AG10803 (cell line): ENCODE data around the gene RIMS4.
"Not testable (repeated sequence)": the region's sequence is repeated elsewhere in the genome, so short reads cannot be mapped to it uniquely, and the experiment has no call there.

Source experiments
- DNase-seq: peaks from one replicate; pipeline ENCODE4 v3.0.0; 2010; ENCODE audit warnings: low read depth
- H3K4me3 ChIP-seq: 2 replicates; pipeline ENCODE4 v1.5.1; 2011; ENCODE audit warnings: mild to moderate bottlenecking, low read length, control low read depth
- TF ChIP-seq, protein P1 (sequence below): conservative IDR thresholded peaks from 2 replicates; pipeline ENCODE4 v1.5.1; 2011; ENCODE audit warnings: mild to moderate bottlenecking, low read length, control low read depth, inconsistent platforms

The RIMS4 gene

DNA sequence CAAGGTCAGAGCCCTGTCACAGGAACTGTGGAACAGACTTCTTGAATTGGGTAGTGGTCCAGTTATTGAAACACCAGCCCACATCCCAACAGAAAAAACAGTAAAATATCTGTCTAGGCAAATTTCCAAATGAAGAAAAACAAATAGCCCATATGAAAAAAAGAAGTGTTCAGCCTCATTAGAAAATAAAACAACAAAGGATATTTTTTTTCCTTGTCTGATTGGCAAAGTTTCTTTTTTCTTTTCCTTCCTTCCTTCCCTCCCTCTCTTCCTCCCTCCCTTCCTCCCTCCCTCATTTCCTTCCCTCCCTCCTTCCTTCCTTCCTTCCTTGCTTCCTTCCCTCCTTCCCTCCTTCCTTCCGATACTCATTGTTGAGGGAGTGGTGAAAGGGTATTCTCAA, 20.6 kb upstream of the RIMS4 start:
- DNase-seq: no peak
- H3K4me3 ChIP-seq: no peak overlapping the region
- TF ChIP-seq, protein P1, sequence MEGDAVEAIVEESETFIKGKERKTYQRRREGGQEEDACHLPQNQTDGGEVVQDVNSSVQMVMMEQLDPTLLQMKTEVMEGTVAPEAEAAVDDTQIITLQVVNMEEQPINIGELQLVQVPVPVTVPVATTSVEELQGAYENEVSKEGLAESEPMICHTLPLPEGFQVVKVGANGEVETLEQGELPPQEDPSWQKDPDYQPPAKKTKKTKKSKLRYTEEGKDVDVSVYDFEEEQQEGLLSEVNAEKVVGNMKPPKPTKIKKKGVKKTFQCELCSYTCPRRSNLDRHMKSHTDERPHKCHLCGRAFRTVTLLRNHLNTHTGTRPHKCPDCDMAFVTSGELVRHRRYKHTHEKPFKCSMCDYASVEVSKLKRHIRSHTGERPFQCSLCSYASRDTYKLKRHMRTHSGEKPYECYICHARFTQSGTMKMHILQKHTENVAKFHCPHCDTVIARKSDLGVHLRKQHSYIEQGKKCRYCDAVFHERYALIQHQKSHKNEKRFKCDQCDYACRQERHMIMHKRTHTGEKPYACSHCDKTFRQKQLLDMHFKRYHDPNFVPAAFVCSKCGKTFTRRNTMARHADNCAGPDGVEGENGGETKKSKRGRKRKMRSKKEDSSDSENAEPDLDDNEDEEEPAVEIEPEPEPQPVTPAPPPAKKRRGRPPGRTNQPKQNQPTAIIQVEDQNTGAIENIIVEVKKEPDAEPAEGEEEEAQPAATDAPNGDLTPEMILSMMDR: no peak

DNA sequence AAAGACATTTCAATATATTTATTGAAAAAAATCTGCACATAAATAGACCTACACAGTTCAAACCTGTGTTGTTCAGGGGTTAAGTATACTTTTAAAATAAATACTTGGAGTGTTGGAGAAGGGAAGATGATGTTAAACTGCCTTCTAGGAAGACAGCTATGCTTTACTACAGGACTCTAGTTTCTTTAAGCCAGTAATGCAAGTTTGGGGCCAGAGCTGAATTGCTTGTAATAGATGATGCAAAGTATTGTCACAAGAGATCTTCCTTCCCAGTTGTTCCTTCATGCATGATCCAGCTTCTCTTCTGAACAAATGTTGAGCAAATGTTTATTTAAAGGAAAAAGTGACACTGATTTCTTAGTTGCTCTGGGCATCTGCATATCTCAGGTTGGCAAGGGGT, 20.2 kb upstream of the RIMS4 start:
- TF ChIP-seq, protein P1: no peak
- no peak for DNase-seq

DNA sequence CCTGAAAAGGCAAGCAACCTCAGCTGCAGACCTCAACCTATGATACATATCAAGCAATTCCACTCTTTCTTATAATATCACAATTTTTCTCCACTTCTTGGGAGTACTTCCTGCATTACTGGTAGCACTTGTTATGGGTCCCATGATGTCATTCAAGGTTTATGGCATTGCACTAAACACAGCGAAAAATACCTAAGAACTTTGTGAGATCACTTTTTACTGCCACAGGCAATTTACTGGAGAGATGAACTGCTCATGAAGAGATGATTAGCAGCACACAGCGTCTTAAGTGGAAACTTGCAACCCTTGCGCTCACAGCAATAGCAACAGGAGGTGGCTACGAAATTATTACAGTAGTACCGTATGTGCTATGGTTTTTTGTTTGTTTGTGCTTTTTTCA, 19.3 kb upstream of the RIMS4 start:
- TF ChIP-seq, protein P1: no peak
- DNase-seq: no peak
- no peak overlapping the region for H3K4me3 ChIP-seq

More for the DNA sequence above, 20.2 kb upstream of the RIMS4 start:
- H3K4me3 ChIP-seq: no peak overlapping the region

DNA sequence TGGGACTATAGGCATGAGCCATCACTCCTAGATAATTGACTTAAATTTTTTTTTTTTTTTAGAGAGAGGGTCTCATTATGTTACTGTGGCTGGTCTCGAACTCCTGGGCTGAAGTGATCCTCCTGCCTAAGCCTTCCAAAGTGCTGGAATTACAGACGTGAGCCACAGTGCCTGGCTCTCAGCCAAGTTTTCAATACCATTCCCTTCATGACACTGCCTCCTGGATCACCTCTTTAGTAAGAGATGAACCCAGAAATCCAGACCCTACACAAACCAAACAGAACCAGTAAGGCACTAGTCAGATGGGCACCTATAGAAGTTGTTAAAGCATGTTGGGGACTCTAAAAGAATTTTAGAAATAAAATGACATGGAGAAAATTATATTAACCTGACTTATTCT, 18.3 kb upstream of the RIMS4 start:
- H3K4me3 ChIP-seq: no peak overlapping the region
- TF ChIP-seq, protein P1: no peak
- no peak for DNase-seq

DNA sequence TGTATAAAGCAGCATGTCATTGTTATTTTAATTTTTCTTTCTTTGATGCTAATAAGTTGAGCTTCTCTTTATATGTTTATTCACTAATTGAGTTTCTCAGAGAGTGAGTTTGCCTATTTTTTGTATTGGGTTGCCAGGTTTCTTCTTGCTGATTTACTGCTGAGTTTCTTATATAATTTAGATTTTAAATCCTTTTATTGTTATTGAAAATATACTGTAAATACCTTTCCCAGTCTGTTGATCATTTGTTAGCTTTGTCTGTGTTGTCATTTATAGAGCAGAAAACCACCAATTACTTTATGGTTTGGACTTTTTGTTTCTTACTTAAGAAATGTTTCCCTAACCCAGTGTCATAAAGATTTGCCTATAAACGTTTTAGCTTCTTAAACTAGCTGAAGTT, 17.1 kb upstream of the RIMS4 start:
- TF ChIP-seq, protein P1: no peak
- H3K4me3 ChIP-seq: no peak overlapping the region
- DNase-seq: no peak

DNA sequence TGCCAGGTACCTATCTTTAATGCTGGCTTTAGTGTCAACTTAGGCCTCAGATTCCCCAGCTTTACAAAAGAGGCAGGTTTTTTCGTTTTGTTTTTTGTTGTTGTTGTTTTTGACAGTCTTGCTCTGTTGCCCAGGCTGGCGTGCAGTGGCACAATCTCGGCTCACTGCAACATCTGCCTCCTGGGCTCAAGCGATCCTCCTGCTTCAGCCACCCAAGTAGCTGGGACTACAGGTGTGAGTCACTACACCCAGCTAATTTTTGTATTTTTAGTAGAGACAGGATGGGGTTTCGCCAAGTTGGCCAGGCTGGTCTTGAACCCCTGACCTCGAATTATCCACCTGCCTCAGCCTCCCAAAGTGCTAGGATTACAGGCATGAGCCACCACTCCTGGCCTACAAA, 11.2 kb upstream of the RIMS4 start:
- not testable (repeated sequence) for H3K4me3 ChIP-seq

DNA sequence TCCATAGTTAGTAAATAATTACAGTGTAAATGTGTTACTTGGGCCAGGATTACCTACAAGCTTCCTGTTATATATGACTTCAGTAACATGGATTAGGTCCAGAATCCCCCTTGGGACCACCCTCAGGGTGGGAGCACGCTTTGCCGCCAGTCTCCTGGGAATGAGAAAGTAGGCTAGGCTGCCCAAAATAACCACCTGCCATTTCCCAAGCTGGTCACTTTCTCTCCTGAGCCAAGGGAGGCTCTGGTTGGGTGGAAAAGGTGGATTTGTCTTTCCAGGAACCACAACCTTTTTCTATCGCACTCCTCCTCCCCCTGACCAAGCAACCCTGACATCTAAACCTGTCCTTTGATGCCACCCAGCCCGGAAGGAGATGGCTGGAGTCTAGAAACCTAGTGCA, 9.6 kb upstream of the RIMS4 start:
- DNase-seq: no peak
- TF ChIP-seq, protein P1: no peak
- H3K4me3 ChIP-seq: no peak overlapping the region

More for the DNA sequence above, 11.2 kb upstream of the RIMS4 start:
- DNase-seq: not testable (repeated sequence)
